ENCODE results near the gene ATP2B1.

GRCh38 chr12:89752341-89752740 lies 43.7 kb upstream of the ATP2B1 start:
- TF ChIP-seq CTCF (IDR thresholded peaks at IDR 0.05; ENCODE audit: insufficient read depth, low read depth, low read length) = no peak
- no peak for TF ChIP-seq EZH2 (IDR thresholded peaks at IDR 0.05; ENCODE audit: insufficient read depth, low read length)
